Measurements from ENCODE around the gene ACSL3. TPM values are rescaled to one million over a fixed set of nuclear protein-coding genes. Genes with fewer than 3 reads are reported as not detected.

The ACSL3 gene
- total RNA-seq, 1 experiment from 2014 or later = 98.5 TPM

DNA sequence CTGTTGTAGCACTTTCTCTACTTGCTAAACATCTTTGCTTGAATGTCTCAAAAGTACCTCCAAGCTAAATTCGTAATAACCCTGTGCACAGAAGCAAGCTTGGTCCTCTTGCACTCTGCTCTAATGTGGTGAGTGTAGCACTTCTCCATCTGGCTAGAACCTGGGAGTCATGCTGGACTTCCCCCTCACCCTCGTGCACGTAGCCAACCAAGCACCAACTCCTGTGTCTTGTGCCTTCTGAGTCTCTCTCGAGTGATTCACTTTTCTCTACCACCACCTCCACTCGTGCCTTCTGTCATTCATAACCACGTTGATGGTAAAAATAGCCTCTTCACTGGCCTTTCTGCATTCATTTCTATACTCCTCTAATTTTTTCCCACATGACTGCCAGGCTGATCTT lies 99.3 kb downstream of the ACSL3 start:
- no peak overlapping the region for H3K4me2 ChIP-seq (ENCODE audit: low read depth, low read length, poor library complexity, severe bottlenecking)
- no peaks in the 10 kb centered on the region for H3K4me1 ChIP-seq (ENCODE audit: low read length)
- no peaks in the 10 kb centered on the region for H3K27me3 ChIP-seq (ENCODE audit: low read length)
- no peaks in the 10 kb centered on the region for H3K9me2 ChIP-seq (replicated peaks; ENCODE audit: insufficient read depth, low read length)
- no peaks in the 10 kb centered on the region for H4K20me1 ChIP-seq (ENCODE audit: insufficient read depth, low read depth, low read length)
- no peaks in the 10 kb centered on the region for H3K36me3 ChIP-seq (ENCODE audit: insufficient read depth, low read length)
- no peak for DNase-seq
- no peak overlapping the region for H2AFZ ChIP-seq (ENCODE audit: low read length)
- no peak overlapping the region for H3K9ac ChIP-seq (ENCODE audit: low read length)
- no peaks in the 10 kb centered on the region for H3K9me3 ChIP-seq (ENCODE audit: low read length)
- H3K79me2 ChIP-seq (ENCODE audit: low read length) = no peaks in the 10 kb centered on the region
- no peak overlapping the region for H3K27ac ChIP-seq (ENCODE audit: low read length)
- no peak overlapping the region for H3K4me3 ChIP-seq (ENCODE audit: low read length)

DNA sequence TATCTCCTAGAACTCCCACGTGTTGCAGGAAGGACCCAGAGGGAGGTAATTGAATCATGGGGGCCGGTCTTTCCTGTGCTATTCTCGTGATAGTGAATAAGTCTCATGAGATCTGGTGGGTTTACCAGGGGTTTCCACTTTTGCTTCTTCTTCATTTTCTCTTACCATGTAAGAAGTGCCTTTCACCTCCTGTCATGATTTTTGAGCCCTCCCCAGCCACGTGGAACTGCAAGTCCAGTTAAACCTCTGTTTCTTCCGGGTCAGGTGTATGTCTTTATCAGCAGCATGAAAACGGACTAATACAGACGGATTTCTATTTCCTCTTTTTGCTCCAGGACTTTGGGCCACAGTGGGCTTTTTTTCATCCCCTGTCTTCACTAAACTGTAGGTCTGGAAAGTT lies 102.8 kb downstream of the ACSL3 start:
- H3K9me3 ChIP-seq (ENCODE audit: low read length) = no peaks in the 10 kb centered on the region
- no peaks in the 10 kb centered on the region for H3K79me2 ChIP-seq (ENCODE audit: low read length)
- no peak for DNase-seq
- no peaks in the 10 kb centered on the region for H3K9me2 ChIP-seq (replicated peaks; ENCODE audit: insufficient read depth, low read length)
- H3K4me3 ChIP-seq (ENCODE audit: low read length) = no peak overlapping the region
- H3K27me3 ChIP-seq (ENCODE audit: low read length) = no peaks in the 10 kb centered on the region
- H2AFZ ChIP-seq (ENCODE audit: low read length) = no peak overlapping the region
- no peak overlapping the region for H3K9ac ChIP-seq (ENCODE audit: low read length)
- H3K27ac ChIP-seq (ENCODE audit: low read length) = no peak overlapping the region
- no peaks in the 10 kb centered on the region for H3K36me3 ChIP-seq (ENCODE audit: insufficient read depth, low read length)
- H4K20me1 ChIP-seq (ENCODE audit: insufficient read depth, low read depth, low read length) = no peaks in the 10 kb centered on the region
- H3K4me1 ChIP-seq (ENCODE audit: low read length) = no peaks in the 10 kb centered on the region
- H3K4me2 ChIP-seq (ENCODE audit: low read depth, low read length, poor library complexity, severe bottlenecking) = no peak overlapping the region

DNA sequence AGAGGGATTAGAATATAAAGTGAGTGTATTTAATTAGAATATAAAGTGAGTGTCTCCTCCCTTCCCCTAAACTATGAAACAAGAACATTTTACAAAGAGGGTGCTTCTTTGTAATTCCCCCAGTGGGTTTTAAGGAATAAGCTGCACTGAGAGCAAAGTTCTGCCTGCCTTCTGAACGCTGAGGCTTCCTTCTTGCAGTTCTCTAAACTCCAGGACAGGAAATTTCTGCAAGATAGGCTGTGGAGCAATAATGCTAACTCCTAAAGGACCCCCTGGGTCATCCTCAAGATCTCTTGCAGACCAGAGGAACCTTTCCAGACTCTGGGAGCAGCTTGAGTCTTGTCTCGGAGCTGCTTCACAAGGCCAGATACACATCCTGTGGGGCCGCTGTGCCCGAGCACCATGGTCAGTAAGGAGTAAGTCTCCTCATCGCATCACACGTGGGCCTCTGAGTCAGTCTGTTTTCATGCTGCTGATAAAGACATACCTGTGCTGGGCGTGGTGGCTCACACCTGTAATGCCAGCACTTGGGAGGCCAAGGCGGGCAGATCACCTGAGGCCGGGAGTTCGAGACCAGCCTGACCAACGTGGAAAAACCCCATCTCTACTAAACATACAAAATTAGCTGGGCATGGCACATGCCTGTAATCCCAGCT lies 103.7 kb downstream of the ACSL3 start:
- Histone ChIP-seq H3K9ac (ENCODE audit: low read length) (no peak overlapping the region), H3K36me3 (ENCODE audit: insufficient read depth, low read length) (no peaks in the 10 kb centered on the region), H3K27ac (ENCODE audit: low read length) (no peak overlapping the region), H3K9me3 (ENCODE audit: low read length) (no peaks in the 10 kb centered on the region), H3K4me3 (ENCODE audit: low read length) (no peak overlapping the region), H3K9me2 (replicated peaks; ENCODE audit: insufficient read depth, low read length) (no peaks in the 10 kb centered on the region), H3K4me2 (ENCODE audit: low read depth, low read length, poor library complexity, severe bottlenecking) (no peak overlapping the region), H3K79me2 (ENCODE audit: low read length) (no peaks in the 10 kb centered on the region), H3K4me1 (ENCODE audit: low read length) (no peaks in the 10 kb centered on the region), H4K20me1 (ENCODE audit: insufficient read depth, low read depth, low read length) (no peaks in the 10 kb centered on the region), H3K27me3 (ENCODE audit: low read length) (no peaks in the 10 kb centered on the region), H2AFZ (ENCODE audit: low read length) (no peak overlapping the region)
- no peak for DNase-seq

DNA sequence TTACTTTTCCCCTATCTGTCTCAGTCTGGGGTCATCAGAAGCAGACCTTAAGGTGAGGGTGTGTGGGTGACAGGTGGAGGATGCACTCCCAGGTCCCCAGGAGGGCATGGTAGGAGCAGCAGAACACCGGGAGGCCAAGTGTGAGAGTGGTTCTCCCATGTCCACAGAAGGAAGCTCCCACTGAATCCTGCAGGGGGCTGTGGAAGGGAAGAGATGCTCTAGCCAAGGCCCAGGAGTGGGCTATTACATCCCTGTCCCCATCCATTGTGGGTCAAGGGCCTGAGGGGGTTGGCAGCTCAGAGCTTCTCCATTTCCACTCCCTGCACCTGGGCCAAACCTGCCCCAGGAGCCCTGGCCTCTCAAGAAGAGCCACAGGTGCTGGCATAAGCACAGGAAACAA lies 104.7 kb downstream of the ACSL3 start:
- no peak for DNase-seq
- Histone ChIP-seq H3K9me3 (ENCODE audit: low read length) (no peaks in the 10 kb centered on the region), H3K9ac (ENCODE audit: low read length) (no peak overlapping the region), H3K9me2 (replicated peaks; ENCODE audit: insufficient read depth, low read length) (no peaks in the 10 kb centered on the region), H3K27me3 (ENCODE audit: low read length) (no peaks in the 10 kb centered on the region), H3K4me3 (ENCODE audit: low read length) (no peak overlapping the region), H3K36me3 (ENCODE audit: insufficient read depth, low read length) (no peaks in the 10 kb centered on the region), H2AFZ (ENCODE audit: low read length) (no peak overlapping the region), H4K20me1 (ENCODE audit: insufficient read depth, low read depth, low read length) (no peaks in the 10 kb centered on the region), H3K27ac (ENCODE audit: low read length) (no peak overlapping the region), H3K4me1 (ENCODE audit: low read length) (no peaks in the 10 kb centered on the region), H3K4me2 (ENCODE audit: low read depth, low read length, poor library complexity, severe bottlenecking) (no peak overlapping the region), H3K79me2 (ENCODE audit: low read length) (no peaks in the 10 kb centered on the region)

DNA sequence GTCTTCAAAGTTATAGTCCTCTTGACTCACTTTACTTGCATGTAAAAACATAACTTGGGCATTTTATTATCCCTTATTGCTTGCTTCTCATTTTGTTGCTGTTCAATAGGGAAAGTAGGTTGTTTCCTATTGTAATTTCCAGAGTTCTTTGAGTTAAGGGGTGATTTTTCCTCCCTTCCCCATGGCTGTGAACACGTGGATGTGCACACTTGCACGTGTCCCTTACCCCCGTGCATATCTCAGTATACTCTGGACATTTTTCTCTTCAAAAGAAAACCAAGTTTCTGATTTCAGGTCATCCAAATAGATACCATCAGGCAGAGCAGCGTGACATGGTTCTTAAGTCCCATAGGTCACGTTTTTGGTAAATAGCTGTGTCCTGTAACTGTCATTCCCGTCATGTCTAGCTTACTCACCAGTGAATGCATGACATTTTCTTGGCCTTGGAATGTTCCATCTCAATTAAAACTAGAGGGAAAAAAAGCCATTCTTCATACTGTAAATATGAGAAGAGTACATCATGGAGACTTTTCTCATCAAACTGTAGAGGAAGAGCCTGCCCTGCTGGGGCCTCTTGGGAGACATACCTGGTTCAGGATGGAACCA lies 107.8 kb downstream of the ACSL3 start:
- DNase-seq = no peak
- H4K20me1 ChIP-seq (ENCODE audit: insufficient read depth, low read depth, low read length) = no peaks in the 10 kb centered on the region
- no peaks in the 10 kb centered on the region for H3K36me3 ChIP-seq (ENCODE audit: insufficient read depth, low read length)
- H3K4me3 ChIP-seq (ENCODE audit: low read length) = no peak overlapping the region
- H3K27ac ChIP-seq (ENCODE audit: low read length) = no peak overlapping the region
- H3K4me1 ChIP-seq (ENCODE audit: low read length) = no peaks in the 10 kb centered on the region
- no peaks in the 10 kb centered on the region for H3K79me2 ChIP-seq (ENCODE audit: low read length)
- H3K9me3 ChIP-seq (ENCODE audit: low read length) = no peaks in the 10 kb centered on the region
- H2AFZ ChIP-seq (ENCODE audit: low read length) = no peak overlapping the region
- no peak overlapping the region for H3K4me2 ChIP-seq (ENCODE audit: low read depth, low read length, poor library complexity, severe bottlenecking)
- H3K27me3 ChIP-seq (ENCODE audit: low read length) = no peaks in the 10 kb centered on the region
- H3K9me2 ChIP-seq (replicated peaks; ENCODE audit: insufficient read depth, low read length) = no peaks in the 10 kb centered on the region
- H3K9ac ChIP-seq (ENCODE audit: low read length) = no peak overlapping the region

DNA sequence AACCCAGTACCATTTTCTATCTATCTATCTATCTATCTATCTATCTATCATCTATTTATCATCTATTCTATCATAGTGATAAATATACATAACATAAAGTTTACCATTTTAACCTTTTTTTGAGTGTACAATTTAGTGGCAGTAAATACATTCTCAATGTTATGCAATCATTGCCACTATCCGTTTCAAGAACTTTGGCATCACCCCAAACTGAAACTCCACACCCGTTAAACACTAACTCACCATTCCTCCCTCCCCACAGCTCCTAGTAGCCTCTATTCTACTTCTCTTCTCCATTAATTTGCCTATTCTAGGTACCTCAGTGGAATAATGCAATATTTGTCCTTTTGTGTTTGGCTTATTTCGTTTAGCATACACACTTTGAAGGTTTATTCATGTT lies 108.7 kb downstream of the ACSL3 start:
- Histone ChIP-seq H3K4me2 (ENCODE audit: low read depth, low read length, poor library complexity, severe bottlenecking) (no peak overlapping the region), H3K9me3 (ENCODE audit: low read length) (no peaks in the 10 kb centered on the region), H3K9me2 (replicated peaks; ENCODE audit: insufficient read depth, low read length) (no peaks in the 10 kb centered on the region), H3K36me3 (ENCODE audit: insufficient read depth, low read length) (no peaks in the 10 kb centered on the region), H3K27me3 (ENCODE audit: low read length) (no peaks in the 10 kb centered on the region), H3K4me3 (ENCODE audit: low read length) (no peak overlapping the region), H3K79me2 (ENCODE audit: low read length) (no peaks in the 10 kb centered on the region), H3K9ac (ENCODE audit: low read length) (no peak overlapping the region), H3K27ac (ENCODE audit: low read length) (no peak overlapping the region), H2AFZ (ENCODE audit: low read length) (no peak overlapping the region), H4K20me1 (ENCODE audit: insufficient read depth, low read depth, low read length) (no peaks in the 10 kb centered on the region), H3K4me1 (ENCODE audit: low read length) (no peaks in the 10 kb centered on the region)
- no peak for DNase-seq

DNA sequence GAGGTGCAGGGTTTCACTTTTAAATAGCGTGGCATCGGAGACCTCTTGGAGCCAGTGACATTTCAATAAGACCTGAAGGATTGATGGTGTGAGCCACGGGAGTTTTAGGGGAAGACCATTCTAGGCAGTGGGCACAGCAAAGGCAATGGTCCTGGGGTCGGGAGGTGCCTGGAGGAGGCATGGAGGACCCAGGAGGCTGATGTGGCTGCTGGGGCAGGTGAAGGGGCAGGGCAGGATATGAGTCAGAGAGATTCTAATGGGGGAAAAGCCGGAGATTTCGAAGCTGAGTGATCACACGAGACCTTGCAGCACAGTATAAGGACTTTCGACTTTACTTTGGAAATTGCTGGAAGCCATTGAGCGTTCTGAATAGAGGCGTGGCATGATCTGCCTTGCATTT lies 111.6 kb downstream of the ACSL3 start:
- H3K4me1 ChIP-seq (ENCODE audit: low read length) = no peaks in the 10 kb centered on the region
- H2AFZ ChIP-seq (ENCODE audit: low read length) = no peak overlapping the region
- no peaks in the 10 kb centered on the region for H3K27me3 ChIP-seq (ENCODE audit: low read length)
- H3K4me2 ChIP-seq (ENCODE audit: low read depth, low read length, poor library complexity, severe bottlenecking) = no peak overlapping the region
- no peaks in the 10 kb centered on the region for H3K9me3 ChIP-seq (ENCODE audit: low read length)
- no peak for DNase-seq
- H3K4me3 ChIP-seq (ENCODE audit: low read length) = no peak overlapping the region
- H3K9ac ChIP-seq (ENCODE audit: low read length) = no peak overlapping the region
- H3K9me2 ChIP-seq (replicated peaks; ENCODE audit: insufficient read depth, low read length) = no peaks in the 10 kb centered on the region
- H4K20me1 ChIP-seq (ENCODE audit: insufficient read depth, low read depth, low read length) = no peaks in the 10 kb centered on the region
- no peaks in the 10 kb centered on the region for H3K36me3 ChIP-seq (ENCODE audit: insufficient read depth, low read length)
- H3K79me2 ChIP-seq (ENCODE audit: low read length) = no peaks in the 10 kb centered on the region
- no peak overlapping the region for H3K27ac ChIP-seq (ENCODE audit: low read length)

DNA sequence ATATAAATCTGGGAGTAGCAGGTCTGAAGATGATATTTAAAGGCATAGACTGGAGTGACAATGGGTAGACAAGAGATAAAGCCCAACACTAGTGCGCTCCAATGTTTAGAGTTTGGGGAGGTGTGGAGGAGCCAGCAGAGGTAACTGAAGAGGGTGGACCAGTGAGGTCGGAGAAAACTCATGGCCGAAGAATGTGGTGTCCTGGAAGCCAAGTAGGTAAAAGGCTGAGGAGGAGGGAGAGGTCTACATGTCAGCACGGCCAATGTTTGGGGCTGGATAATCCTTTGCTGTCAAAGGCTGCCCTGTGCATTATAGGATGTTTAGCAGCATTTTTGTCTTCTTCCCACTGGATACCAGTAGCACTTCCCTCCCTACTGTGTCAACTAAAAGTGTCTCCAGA lies 112.4 kb downstream of the ACSL3 start:
- DNase-seq = no peak
- Histone ChIP-seq H2AFZ (ENCODE audit: low read length) (no peak overlapping the region), H3K27ac (ENCODE audit: low read length) (no peak overlapping the region), H3K9me3 (ENCODE audit: low read length) (no peaks in the 10 kb centered on the region), H3K79me2 (ENCODE audit: low read length) (no peaks in the 10 kb centered on the region), H3K4me1 (ENCODE audit: low read length) (no peaks in the 10 kb centered on the region), H4K20me1 (ENCODE audit: insufficient read depth, low read depth, low read length) (no peaks in the 10 kb centered on the region), H3K36me3 (ENCODE audit: insufficient read depth, low read length) (no peaks in the 10 kb centered on the region), H3K9me2 (replicated peaks; ENCODE audit: insufficient read depth, low read length) (no peaks in the 10 kb centered on the region), H3K27me3 (ENCODE audit: low read length) (no peaks in the 10 kb centered on the region), H3K9ac (ENCODE audit: low read length) (no peak overlapping the region), H3K4me3 (ENCODE audit: low read length) (no peak overlapping the region), H3K4me2 (ENCODE audit: low read depth, low read length, poor library complexity, severe bottlenecking) (no peak overlapping the region)

All from Karpas-422 (cell line).